CD4-positive, alpha-beta T cell treated with Interleukin-2 at 100 ng/mL for 4 hours (primary cell): ENCODE results near the gene B3GNT2.
"Not testable (repeated sequence)": the region's sequence is repeated elsewhere in the genome, so short reads cannot be mapped to it uniquely, and the experiment has no call there.

Source experiments
- DNase-seq: peaks from one replicate; pipeline ENCODE4 v3.0.0-alpha.2; 2020; ENCODE audit warnings: low spot score

Gene B3GNT2

GRCh38 chr2:62195421-62196277, at the start of gene B3GNT2:
Gene B3GNT2, plus strand, starts transcription at chr2:62196115. Its CDS starts 26,106 bp downstream, at chr2:62222221.
- peak; percentile 83 for DNase-seq

- peak; percentile 9 for DNase-seq
Observed at GRCh38 chr2:62146790-62147189, 49.1 kb upstream of the B3GNT2 start.

- DNase-seq, result no peak
Observed at GRCh38 chr2:62147610-62148301, 48.2 kb upstream of the B3GNT2 start.

- DNase-seq, result no peak
Observed at GRCh38 chr2:62149708-62150107, 46.2 kb upstream of the B3GNT2 start.

GRCh38 chr2:62150597-62151305, 45.2 kb upstream of the B3GNT2 start:
- DNase-seq, result no peak

GRCh38 chr2:62151306-62151638, 44.6 kb upstream of the B3GNT2 start:
- no peak for DNase-seq

GRCh38 chr2:62152000-62152399, 43.9 kb upstream of the B3GNT2 start:
- DNase-seq, result no peak

- no peak for DNase-seq
Observed at GRCh38 chr2:62156861-62157496, 38.9 kb upstream of the B3GNT2 start.

GRCh38 chr2:62158444-62159121, 37.3 kb upstream of the B3GNT2 start:
- DNase-seq, result no peak

GRCh38 chr2:62160691-62161090, 35.2 kb upstream of the B3GNT2 start:
- not testable (repeated sequence) for DNase-seq

GRCh38 chr2:62163106-62163831, 32.6 kb upstream of the B3GNT2 start:
- no peak for DNase-seq

- DNase-seq, result no peak
Observed at GRCh38 chr2:62163834-62164233, 32.1 kb upstream of the B3GNT2 start.

- no peak for DNase-seq
Observed at GRCh38 chr2:62175728-62176127, 20.2 kb upstream of the B3GNT2 start.

- no peak for DNase-seq
Observed at GRCh38 chr2:62176801-62177200, 19.1 kb upstream of the B3GNT2 start.

GRCh38 chr2:62177392-62178049, 18.4 kb upstream of the B3GNT2 start:
- no peak for DNase-seq

GRCh38 chr2:62178741-62179271, 17.1 kb upstream of the B3GNT2 start:
- DNase-seq, result no peak

- DNase-seq, result no peak
Observed at GRCh38 chr2:62180975-62181374, 14.9 kb upstream of the B3GNT2 start.

GRCh38 chr2:62181843-62182242, 14.1 kb upstream of the B3GNT2 start:
- DNase-seq, result no peak

GRCh38 chr2:62184512-62185230, 11.2 kb upstream of the B3GNT2 start:
- no peak for DNase-seq
